ENCODE results near the gene LYPD6.

LYPD6 gene

DNA sequence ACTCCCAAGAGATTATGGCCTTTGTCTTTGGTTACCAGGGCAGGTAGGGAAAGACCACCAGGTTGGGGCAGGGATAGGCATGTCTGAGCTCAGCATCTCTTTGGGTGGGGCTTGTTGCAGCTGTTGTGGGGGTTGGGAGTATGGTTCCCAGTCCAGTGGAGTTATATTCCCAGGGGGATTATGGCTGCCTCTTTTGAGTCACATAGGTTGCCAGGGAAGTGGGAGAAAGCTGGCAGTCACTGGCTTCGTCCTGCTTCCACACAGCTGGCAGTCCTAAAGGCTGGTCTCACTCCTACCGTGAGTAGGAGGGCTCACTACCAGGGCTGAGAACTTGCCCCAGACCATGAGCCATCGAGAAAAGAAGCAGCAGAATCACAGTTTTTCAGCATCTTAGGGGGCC, 79.1 kb downstream of the LYPD6 start:
- Histone ChIP-seq H4K91ac (ENCODE audit: low read depth, low read length) (peak overlapping the region; percentile 22), H4K8ac (ENCODE audit: low read depth, low read length) (no peak overlapping the region), H3K14ac (ENCODE audit: low read length) (no peak overlapping the region), H3K27me3 (ENCODE audit: insufficient read depth, low read length) (no peaks in the 10 kb centered on the region), H3K18ac (ENCODE audit: low read length) (peak overlapping the region; percentile 7), H2AK5ac (ENCODE audit: low read length) (no peak overlapping the region), H3K23ac (ENCODE audit: low read length) (no peak overlapping the region), H3K4me2 (ENCODE audit: low read length) (no peak overlapping the region), H4K12ac (ENCODE audit: low read depth, low read length) (no peak overlapping the region), H3K9me3 (ENCODE audit: insufficient read depth, low read depth, low read length) (no peaks in the 10 kb centered on the region), H3K4ac (ENCODE audit: low read depth, low read length) (peak overlapping the region; percentile 29), H2BK12ac (ENCODE audit: low read length) (no peak overlapping the region), H3K9ac (ENCODE audit: low read length) (no peak overlapping the region), H3K27ac (ENCODE audit: low read depth, low read length) (peak overlapping the region; percentile 47), H3K4me1 (ENCODE audit: control insufficient read depth in 1 of 2, insufficient read depth in 2 of 2, low read length in 2 of 2) (peaks cover 9 to 11% of the 10 kb centered on the region in 2 experiments), H2BK5ac (ENCODE audit: low read depth, low read length, poor library complexity) (no peak overlapping the region), H3K79me1 (ENCODE audit: low read length) (peaks cover 5% of the 10 kb centered on the region), H3K4me3 (ENCODE audit: low read depth, low read length) (no peak overlapping the region), H3K79me2 (ENCODE audit: control insufficient read depth, insufficient read depth, low read length, poor library complexity) (no peaks in the 10 kb centered on the region), H2BK120ac (ENCODE audit: insufficient read depth, low read length, poor library complexity) (no peak overlapping the region), H3K36me3 (ENCODE audit: control insufficient read depth in 1 of 2, insufficient read depth in 2 of 2, low read length in 2 of 2) (peaks cover 2 to 4% of the 10 kb centered on the region in 2 experiments), H2AFZ (ENCODE audit: insufficient read depth, low read length, poor library complexity) (no peak overlapping the region)
- no CpG with 5 or more reads among the region's 3 CpGs for WGBS (ENCODE audit: extremely low coverage, insufficient coverage, insufficient read length)
- no peak for DNase-seq

DNA sequence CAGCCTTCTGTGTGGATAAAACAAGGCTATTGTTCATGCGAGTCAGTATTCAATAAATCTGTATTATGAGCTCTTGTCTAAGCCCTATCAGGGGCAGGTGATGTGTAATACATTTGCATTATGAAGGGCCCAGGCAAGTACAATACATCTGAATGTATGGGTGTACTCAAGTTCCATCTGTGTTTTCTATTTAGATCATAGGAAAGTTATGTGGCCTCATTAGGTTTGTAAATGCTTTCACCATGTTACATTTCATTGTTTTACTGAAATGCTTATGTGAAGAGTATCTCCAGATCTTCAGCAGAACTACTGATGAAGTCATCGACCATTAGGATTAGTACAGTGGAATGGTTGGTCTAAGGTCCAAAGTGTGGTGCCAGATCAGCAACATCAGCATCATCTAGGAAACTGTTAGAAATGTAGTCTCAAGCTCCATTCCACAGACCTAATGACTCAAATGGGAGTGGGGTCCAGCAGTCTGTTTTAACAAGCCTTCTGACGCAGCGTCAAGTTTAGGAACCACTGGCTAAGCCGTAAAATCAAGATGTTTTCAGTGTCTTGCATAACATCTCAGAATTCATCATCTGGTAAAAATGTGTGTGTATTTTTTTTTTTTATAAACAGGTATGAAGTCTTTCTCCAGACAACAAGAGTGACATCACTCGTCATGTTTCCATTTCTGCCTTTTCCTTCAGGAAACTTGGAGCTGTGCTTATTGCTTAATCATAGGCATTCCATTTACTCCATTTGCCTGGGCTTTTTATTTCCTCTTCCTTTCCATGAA, 80.5 kb downstream of the LYPD6 start:
- Histone ChIP-seq H3K36me3 (ENCODE audit: control insufficient read depth in 1 of 2, insufficient read depth in 2 of 2, low read length in 2 of 2) (peaks cover 2 to 4% of the 10 kb centered on the region in 2 experiments), H3K9ac (ENCODE audit: low read length) (no peak overlapping the region), H3K9me3 (ENCODE audit: insufficient read depth, low read depth, low read length) (no peaks in the 10 kb centered on the region), H4K8ac (ENCODE audit: low read depth, low read length) (no peak overlapping the region), H3K4me3 (ENCODE audit: low read depth, low read length) (no peak overlapping the region), H3K23ac (ENCODE audit: low read length) (no peak overlapping the region), H2BK5ac (ENCODE audit: low read depth, low read length, poor library complexity) (no peak overlapping the region), H3K4ac (ENCODE audit: low read depth, low read length) (no peak overlapping the region), H3K27ac (ENCODE audit: low read depth, low read length) (peak overlapping the region; percentile 54), H3K79me2 (ENCODE audit: control insufficient read depth, insufficient read depth, low read length, poor library complexity) (no peaks in the 10 kb centered on the region), H4K91ac (ENCODE audit: low read depth, low read length) (no peak overlapping the region), H3K14ac (ENCODE audit: low read length) (no peak overlapping the region), H4K12ac (ENCODE audit: low read depth, low read length) (no peak overlapping the region), H3K4me1 (ENCODE audit: control insufficient read depth in 1 of 2, insufficient read depth in 2 of 2, low read length in 2 of 2) (peaks cover 9 to 11% of the 10 kb centered on the region in 2 experiments), H3K18ac (ENCODE audit: low read length) (no peak overlapping the region), H2AK5ac (ENCODE audit: low read length) (no peak overlapping the region), H3K79me1 (ENCODE audit: low read length) (peaks cover 5% of the 10 kb centered on the region), H2AFZ (ENCODE audit: insufficient read depth, low read length, poor library complexity) (no peak overlapping the region), H3K27me3 (ENCODE audit: insufficient read depth, low read length) (no peaks in the 10 kb centered on the region), H2BK12ac (ENCODE audit: low read length) (no peak overlapping the region), H3K4me2 (ENCODE audit: low read length) (no peak overlapping the region), H2BK120ac (ENCODE audit: insufficient read depth, low read length, poor library complexity) (no peak overlapping the region)
- peak; percentile 84 to 97 for DNase-seq
- WGBS (ENCODE audit: extremely low coverage, insufficient coverage, insufficient read length): no CpG with 5 or more reads among the region's 6 CpGs

- H2BK5ac ChIP-seq (ENCODE audit: low read depth, low read length, poor library complexity): no peak overlapping the region
- peaks cover 0 to 5% of the 10 kb centered on the region in 2 experiments for H3K36me3 ChIP-seq (ENCODE audit: control insufficient read depth in 1 of 2, insufficient read depth in 2 of 2, low read length in 2 of 2)
- H3K9ac ChIP-seq (ENCODE audit: low read length): no peak overlapping the region
- H3K23ac ChIP-seq (ENCODE audit: low read length): no peak overlapping the region
- DNase-seq: no peak
- H3K79me2 ChIP-seq (ENCODE audit: control insufficient read depth, insufficient read depth, low read length, poor library complexity): no peaks in the 10 kb centered on the region
- H4K12ac ChIP-seq (ENCODE audit: low read depth, low read length): no peak overlapping the region
- H3K4me2 ChIP-seq (ENCODE audit: low read length): no peak overlapping the region
- no peak overlapping the region for H2AFZ ChIP-seq (ENCODE audit: insufficient read depth, low read length, poor library complexity)
- H3K4ac ChIP-seq (ENCODE audit: low read depth, low read length): no peak overlapping the region
- no peaks in the 10 kb centered on the region for H3K27me3 ChIP-seq (ENCODE audit: insufficient read depth, low read length)
- no peaks in the 10 kb centered on the region for H3K9me3 ChIP-seq (ENCODE audit: insufficient read depth, low read depth, low read length)
- no CpG with 5 or more reads among the region's 2 CpGs for WGBS (ENCODE audit: extremely low coverage, insufficient coverage, insufficient read length)
- no peak overlapping the region for H2BK12ac ChIP-seq (ENCODE audit: low read length)
- H3K27ac ChIP-seq (ENCODE audit: low read depth, low read length): no peak overlapping the region
- no peak overlapping the region for H3K4me3 ChIP-seq (ENCODE audit: low read depth, low read length)
- H4K91ac ChIP-seq (ENCODE audit: low read depth, low read length): no peak overlapping the region
- no peak overlapping the region for H4K8ac ChIP-seq (ENCODE audit: low read depth, low read length)
- no peak overlapping the region for H2AK5ac ChIP-seq (ENCODE audit: low read length)
- peaks cover 9 to 12% of the 10 kb centered on the region in 2 experiments for H3K4me1 ChIP-seq (ENCODE audit: control insufficient read depth in 1 of 2, insufficient read depth in 2 of 2, low read length in 2 of 2)
- peaks cover 5% of the 10 kb centered on the region for H3K79me1 ChIP-seq (ENCODE audit: low read length)
- no peak overlapping the region for H2BK120ac ChIP-seq (ENCODE audit: insufficient read depth, low read length, poor library complexity)
- no peak overlapping the region for H3K18ac ChIP-seq (ENCODE audit: low read length)
- no peak overlapping the region for H3K14ac ChIP-seq (ENCODE audit: low read length)
Measured at GRCh38 chr2:149413487-149413886, 83.1 kb downstream of the LYPD6 start.

GRCh38 chr2:149415086-149415485, 84.7 kb downstream of the LYPD6 start:
- Histone ChIP-seq H4K91ac (ENCODE audit: low read depth, low read length) (no peak overlapping the region), H3K4ac (ENCODE audit: low read depth, low read length) (no peak overlapping the region), H3K14ac (ENCODE audit: low read length) (no peak overlapping the region), H3K18ac (ENCODE audit: low read length) (peak overlapping the region; percentile 21), H3K27me3 (ENCODE audit: insufficient read depth, low read length) (no peaks in the 10 kb centered on the region), H3K9me3 (ENCODE audit: insufficient read depth, low read depth, low read length) (no peaks in the 10 kb centered on the region), H2AK5ac (ENCODE audit: low read length) (no peak overlapping the region), H3K36me3 (ENCODE audit: control insufficient read depth in 1 of 2, insufficient read depth in 2 of 2, low read length in 2 of 2) (peaks cover 0 to 3% of the 10 kb centered on the region in 2 experiments), H3K23ac (ENCODE audit: low read length) (no peak overlapping the region), H3K79me2 (ENCODE audit: control insufficient read depth, insufficient read depth, low read length, poor library complexity) (no peaks in the 10 kb centered on the region), H2BK12ac (ENCODE audit: low read length) (no peak overlapping the region), H2BK5ac (ENCODE audit: low read depth, low read length, poor library complexity) (no peak overlapping the region), H3K4me3 (ENCODE audit: low read depth, low read length) (no peak overlapping the region), H3K79me1 (ENCODE audit: low read length) (no peaks in the 10 kb centered on the region), H3K27ac (ENCODE audit: low read depth, low read length) (no peak overlapping the region), H3K4me1 (ENCODE audit: control insufficient read depth in 1 of 2, insufficient read depth in 2 of 2, low read length in 2 of 2) (peaks cover 0 to 6% of the 10 kb centered on the region in 2 experiments), H2AFZ (ENCODE audit: insufficient read depth, low read length, poor library complexity) (no peak overlapping the region), H3K4me2 (ENCODE audit: low read length) (no peak overlapping the region), H2BK120ac (ENCODE audit: insufficient read depth, low read length, poor library complexity) (no peak overlapping the region), H4K12ac (ENCODE audit: low read depth, low read length) (no peak overlapping the region), H3K9ac (ENCODE audit: low read length) (no peak overlapping the region), H4K8ac (ENCODE audit: low read depth, low read length) (no peak overlapping the region)
- DNase-seq: no peak
- WGBS (ENCODE audit: extremely low coverage, insufficient coverage, insufficient read length): no CpG with 5 or more reads among the region's 1 CpG
